GM06990 (cell line): ENCODE results near the gene PALLD.

ENCODE experiments used
- DNase-seq: peaks from one replicate; pipeline ENCODE4 v3.0.0-alpha.2; 2011; ENCODE audit not compliant: insufficient read length; ENCODE audit errors: extremely low read depth
- H3K27me3 ChIP-seq: replicated peaks from 2 replicates; pipeline ENCODE4 v1.6.0; 2011; ENCODE audit warnings: low read length; ENCODE audit not compliant: control insufficient read depth, insufficient read depth
- H3K36me3 ChIP-seq: 2 replicates; pipeline ENCODE4 v1.5.1; 2011; ENCODE audit warnings: low read length; ENCODE audit not compliant: control insufficient read depth, insufficient read depth
- H3K4me3 ChIP-seq: replicated peaks from 2 replicates; pipeline ENCODE4 v1.5.1; 2011; ENCODE audit warnings: low read depth, mild to moderate bottlenecking, control low read depth, low read length
- CTCF ChIP-seq: IDR thresholded peaks from 2 replicates; pipeline ENCODE4 v1.5.1; 2011; ENCODE audit warnings: low read length, control low read depth, mild to moderate bottlenecking, inconsistent platforms; ENCODE audit not compliant: insufficient read depth, poor library complexity, severe bottlenecking

The PALLD gene

GRCh38 chr4:168570466-168570865 lies 73.6 kb downstream of the PALLD start:
- Histone ChIP-seq H3K27me3 (no peaks in the 10 kb centered on the region; the same call in 1 of the 2 replicates), H3K36me3 (no peaks in the 10 kb centered on the region), H3K4me3 (no peak overlapping the region)
- DNase-seq, result no peak
- TF ChIP-seq CTCF, result no peak

GRCh38 chr4:168572002-168572401 lies 75.2 kb downstream of the PALLD start:
- no peak for DNase-seq
- H3K4me3 ChIP-seq, result no peak overlapping the region
- H3K36me3 ChIP-seq, result no peaks in the 10 kb centered on the region
- no peak for TF ChIP-seq CTCF
- H3K27me3 ChIP-seq, result no peaks in the 10 kb centered on the region; the same call in 1 of the 2 replicates

- TF ChIP-seq CTCF, result no peak
- Histone ChIP-seq H3K4me3 (no peak overlapping the region), H3K27me3 (no peaks in the 10 kb centered on the region; the same call in 1 of the 2 replicates), H3K36me3 (no peaks in the 10 kb centered on the region)
- no peak for DNase-seq
These were observed 77.0 kb downstream of the PALLD start for GRCh38 chr4:168573870-168574269.

DNA sequence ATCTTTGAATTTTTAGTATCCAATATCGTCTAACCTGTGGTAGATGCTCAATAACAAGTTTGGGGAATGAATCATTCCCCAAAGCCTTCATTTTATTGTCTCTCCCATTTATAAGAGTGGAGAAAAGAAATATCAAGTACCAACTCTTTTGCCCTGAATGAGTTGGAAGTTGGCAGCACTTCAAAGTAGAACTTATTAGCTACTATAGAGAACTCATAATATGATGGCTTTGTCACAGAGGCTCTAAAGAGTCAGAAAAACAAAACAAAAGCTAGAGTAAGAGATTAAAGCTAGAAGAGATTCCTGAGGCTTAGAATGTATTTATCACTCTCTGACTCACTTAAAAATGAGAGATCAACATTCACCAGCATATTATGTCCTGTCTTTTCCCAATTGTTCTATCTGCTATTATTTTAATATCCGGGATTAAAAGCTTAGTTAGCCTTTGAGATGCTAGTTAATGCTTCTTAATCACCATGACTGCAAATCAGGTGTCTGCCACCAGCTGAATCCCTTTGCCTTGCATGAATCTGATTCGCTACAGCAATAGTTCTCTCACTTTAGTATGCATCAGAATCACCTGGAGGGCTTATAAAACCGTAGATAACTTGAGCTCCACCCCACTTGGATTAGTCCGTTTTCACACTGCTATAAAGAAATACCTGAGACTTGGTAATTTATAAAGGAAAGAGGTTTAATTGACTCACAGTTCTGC lies 77.9 kb downstream of the PALLD start:
- no peaks in the 10 kb centered on the region for H3K36me3 ChIP-seq
- H3K27me3 ChIP-seq, result no peaks in the 10 kb centered on the region; the same call in 1 of the 2 replicates
- no peak overlapping the region for H3K4me3 ChIP-seq
- DNase-seq, result no peak
- TF ChIP-seq CTCF, result no peak

- no peak for DNase-seq
- Histone ChIP-seq H3K4me3 (no peak overlapping the region), H3K27me3 (no peaks in the 10 kb centered on the region; the same call in 1 of the 2 replicates), H3K36me3 (no peaks in the 10 kb centered on the region)
- TF ChIP-seq CTCF, result no peak
These were observed 78.6 kb downstream of the PALLD start for GRCh38 chr4:168575473-168575872.

DNA sequence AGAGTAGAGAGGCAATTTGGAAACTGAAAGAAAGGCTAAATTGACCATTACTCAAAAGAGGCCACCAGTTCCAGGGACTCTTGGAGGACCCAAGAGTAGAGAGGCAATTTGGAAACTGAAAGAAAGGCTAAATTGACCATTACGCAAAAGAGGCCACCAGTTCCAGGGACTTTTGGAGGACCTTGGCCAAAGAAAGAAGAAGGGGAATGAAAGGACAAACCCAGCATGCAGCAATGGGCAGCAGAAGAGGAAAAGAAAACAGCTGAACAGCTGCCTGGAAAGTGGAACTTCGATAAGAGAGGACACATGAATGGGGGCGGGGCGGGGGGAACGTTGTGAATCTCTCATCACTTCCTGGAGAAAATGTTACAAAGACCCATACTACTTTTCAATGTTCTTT lies 80.8 kb downstream of the PALLD start:
- Histone ChIP-seq H3K4me3 (no peak overlapping the region), H3K27me3 (no peaks in the 10 kb centered on the region; the same call in 1 of the 2 replicates), H3K36me3 (no peaks in the 10 kb centered on the region)
- DNase-seq, result no peak
- TF ChIP-seq CTCF, result no peak
